Spleen (tissue), 11 donors: ENCODE results near the gene TET2. TPM values are rescaled to one million over a fixed set of nuclear protein-coding genes. Genes with fewer than 3 reads are reported as not detected.

Source experiments
- DNase-seq: peaks from one replicate; pipeline ENCODE4 v3.0.0-alpha.2; 2020
- H3K27ac ChIP-seq, 8 donors: fragments of 200-600 bp; sonication (generic) in 7 of 8; 1 replicate in 4 of 8; 2 replicates in 4 of 8; pipeline versions ENCODE4 v1.5.0 to v1.8.0; 2016 to 2021; ENCODE audit warnings: inconsistent platforms in 4 of 8, mild to moderate bottlenecking in 4 of 8, moderate library complexity in 1 of 8
- H3K27me3 ChIP-seq, 7 donors: fragments of 200-600 bp; sonication (generic) in 6 of 7; replicated peaks in 1 of 7; 1 replicate in 4 of 7; 2 replicates in 3 of 7; pipeline versions ENCODE4 v1.5.0 to v1.8.0; 2016 to 2021; ENCODE audit warnings: inconsistent platforms in 3 of 7, mild to moderate bottlenecking in 1 of 7
- H3K36me3 ChIP-seq, 6 donors: fragments of 200-600 bp; sonication (generic) in 5 of 6; 1 replicate in 4 of 6; 2 replicates in 2 of 6; pipeline versions ENCODE4 v1.5.0 to v1.8.0; 2016 to 2021; ENCODE audit warnings: inconsistent platforms in 2 of 6
- H3K4me1 ChIP-seq, 6 donors: fragments of 200-600 bp; sonication (generic) in 5 of 6; 1 replicate in 3 of 6; 2 replicates in 3 of 6; pipeline versions ENCODE4 v1.5.0 to v1.8.0; 2016 to 2021; ENCODE audit warnings: inconsistent platforms in 3 of 6
- H3K4me3 ChIP-seq, 8 donors: fragments of 200-600 bp; sonication (generic) in 7 of 8; 1 replicate in 4 of 8; 2 replicates in 4 of 8; pipeline versions ENCODE4 v1.5.0 to v1.8.0; 2016 to 2021; ENCODE audit warnings: inconsistent platforms in 4 of 8, mild to moderate bottlenecking in 4 of 8, moderate library complexity in 2 of 8
- H3K9me3 ChIP-seq, 8 donors: fragments of 200-600 bp; sonication (generic) in 7 of 8; 1 replicate in 4 of 8; 2 replicates in 4 of 8; pipeline versions ENCODE4 v1.5.0 to v1.8.0; 2016 to 2021; ENCODE audit warnings: inconsistent platforms in 4 of 8
- CTCF ChIP-seq, 11 experiments: fragments of 200-600 bp in 7 of 11; fragments of 450-650 bp in 4 of 11; sonication (generic) in 4 of 11; IDR thresholded peaks in 8 of 11; conservative IDR thresholded peaks in 3 of 11; 1 replicate in 7 of 11; 2 replicates in 4 of 11; pipeline versions ENCODE4 v1.4.0 to v1.8.0; 2016 to 2021; ENCODE audit warnings: antibody characterized with exemption in 11 of 11, inconsistent platforms in 4 of 11, mild to moderate bottlenecking in 1 of 11
- POLR2A ChIP-seq, 3 donors: fragments of 450-650 bp; IDR thresholded peaks; one replicate each; pipeline ENCODE4 v1.5.1; 2017; ENCODE audit warnings: antibody characterized with exemption in 3 of 3, mild to moderate bottlenecking in 1 of 3
- POLR2AphosphoS5 ChIP-seq, 3 donors: sonication (generic); formaldehyde crosslinking; IDR thresholded peaks; one replicate each; pipeline ENCODE4 v1.5.1; 2017; ENCODE audit warnings: antibody characterized with exemption in 3 of 3
- WGBS, 5 donors: extraction: QIAGEN DNeasy Blood & Tissue Kit in 3 of 5; methylation state at CpG; one replicate each; pipeline versions ENCODE4 v1.1.5 to v1.1.7; 2013 to 2018; 5-methylcytosine and 5-hydroxymethylcytosine counted together
- intact Hi-C: fragments of 100-400 bp; cut with DNase I; formaldehyde crosslinking; loops from one replicate; pipeline ENCODE4 v1.15.0; 2023; ENCODE audit warnings: low total_unique reads
- polyA plus RNA-seq, 3 donors: library from polyadenylated mRNA; stranded (reverse); fragments of 200-250 nt; gene quantifications; one replicate each; pipeline ENCODE4 v1.2.1, GENCODE V29; 2013
- total RNA-seq, 7 donors: library from RNA; depleted of rRNA in 3 of 7; stranded (reverse); fragments of >200 nt in 3 of 7; fragmentation: NEBNext Ultra II Directional in 4 of 7; extraction: Animal tissue kit (Norgen Biotek cat#: 25700) in 4 of 7; gene quantifications; one replicate each; pipeline versions ENCODE4 v1.1.0 to v1.2.1, GENCODE V29; 2016 to 2021
- donor health status: healthy with polysubstance abuse.
- donor health status: DM: no; HTN: no; CAD: no; lungs with moderate emphysema.
- donor health status: DM: no; HTN: no; CAD: no.
- donor health status: Bipolar disorder and iron deficiency.
- donor health status: healthy.
- donor health status: DM: no; HTN: no; CAD: no.
- donor health status: DM: yes; HTN: yes; CAD: no.

Gene TET2
- total and polyA plus RNA-seq, 10 donors = 2.5 to 70.4 (median 45.0) TPM

- Histone ChIP-seq H3K27me3 (no peaks in the 10 kb centered on the region), H3K27ac (peak overlapping the region in 3 of 8 donors; percentile 31 to 45 (median 36)), H3K36me3 (peaks cover 0 to 75% (median 33%) of the 10 kb centered on the region in 6 donors), H3K4me1 (peaks cover 4 to 35% (median 10%) of the 10 kb centered on the region in 6 donors), H3K9me3 (no peaks in the 10 kb centered on the region), H3K4me3 (no peak overlapping the region)
- intact Hi-C loops = no loop called here
- TF ChIP-seq CTCF (IDR thresholded peaks at IDR 0.05 in 8 of 11, conservative IDR thresholded peaks at IDR 0.05 in 3 of 11) (no peak), POLR2AphosphoS5 (IDR thresholded peaks at IDR 0.05) (peak in 1 of 3 donors; percentile 8), POLR2A (IDR thresholded peaks at IDR 0.05) (no peak)
- no peak for DNase-seq
- 72 to 85% (median 77%) methylated on average over 4 of the region's 4 CpGs for WGBS, 5 donors
Observed at GRCh38 chr4:105236202-105236915, 89.7 kb downstream of the TET2 start.

- intact Hi-C loops = no loop called here
- no peak for DNase-seq
- peaks cover 4 to 35% (median 10%) of the 10 kb centered on the region in 6 donors for H3K4me1 ChIP-seq
- peaks cover 0 to 80% (median 34%) of the 10 kb centered on the region in 6 donors for H3K36me3 ChIP-seq
- no peaks in the 10 kb centered on the region for H3K9me3 ChIP-seq
- H3K27ac ChIP-seq = peak overlapping the region in 3 of 8 donors; percentile 31 to 45 (median 36)
- no peak overlapping the region for H3K4me3 ChIP-seq
- TF ChIP-seq CTCF (IDR thresholded peaks at IDR 0.05 in 8 of 11, conservative IDR thresholded peaks at IDR 0.05 in 3 of 11) (no peak), POLR2A (IDR thresholded peaks at IDR 0.05) (no peak), POLR2AphosphoS5 (IDR thresholded peaks at IDR 0.05) (no peak)
- H3K27me3 ChIP-seq = no peaks in the 10 kb centered on the region
- 82 to 93% (median 84%) methylated on average over 2 of the region's 2 CpGs for WGBS, 5 donors
Observed at GRCh38 chr4:105236916-105237311, 90.2 kb downstream of the TET2 start.

DNA sequence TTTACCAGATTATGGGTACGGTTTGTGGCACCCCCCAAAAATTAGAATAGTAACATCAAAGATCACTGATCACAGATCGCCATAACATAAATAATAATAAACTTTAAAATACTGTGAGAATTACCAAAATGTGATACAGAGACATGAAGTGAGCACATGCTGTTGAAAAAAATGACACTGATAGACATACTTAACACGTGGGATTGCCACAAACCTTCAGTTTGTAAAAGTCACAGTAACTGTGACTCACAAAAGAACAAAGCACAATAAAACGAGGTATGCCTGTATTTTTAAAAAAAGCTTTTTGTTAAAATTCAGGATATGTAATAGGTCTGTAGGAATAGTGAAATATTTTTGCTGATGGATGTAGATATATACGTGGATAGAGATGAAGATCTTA, 93.4 kb downstream of the TET2 start:
- intact Hi-C loops = no loop called here
- Histone ChIP-seq H3K4me3 (no peak overlapping the region), H3K9me3 (no peaks in the 10 kb centered on the region), H3K36me3 (peaks cover 0 to 97% (median 31%) of the 10 kb centered on the region in 6 donors), H3K27ac (no peak overlapping the region), H3K27me3 (no peaks in the 10 kb centered on the region), H3K4me1 (peaks cover 4 to 28% (median 10%) of the 10 kb centered on the region in 6 donors)
- WGBS, 5 donors = 87 to 93% (median 92%) methylated on average over 5 of the region's 5 CpGs
- no peak for TF ChIP-seq CTCF (IDR thresholded peaks at IDR 0.05 in 8 of 11, conservative IDR thresholded peaks at IDR 0.05 in 3 of 11)
- no peak for TF ChIP-seq POLR2AphosphoS5 (IDR thresholded peaks at IDR 0.05)
- TF ChIP-seq POLR2A (IDR thresholded peaks at IDR 0.05) = no peak
- no peak for DNase-seq

GRCh38 chr4:105241451-105241850, 94.8 kb downstream of the TET2 start:
- intact Hi-C loops = no loop called here
- TF ChIP-seq POLR2AphosphoS5 (IDR thresholded peaks at IDR 0.05) (no peak), CTCF (IDR thresholded peaks at IDR 0.05 in 8 of 11, conservative IDR thresholded peaks at IDR 0.05 in 3 of 11) (no peak), POLR2A (IDR thresholded peaks at IDR 0.05) (no peak)
- H3K9me3 ChIP-seq = no peaks in the 10 kb centered on the region
- H3K4me1 ChIP-seq = peaks cover 0 to 14% (median 3%) of the 10 kb centered on the region in 6 donors
- DNase-seq = no peak
- H3K4me3 ChIP-seq = no peak overlapping the region
- 87 to 92% (median 92%) methylated on average over 4 of the region's 4 CpGs for WGBS, 5 donors
- H3K27me3 ChIP-seq = no peaks in the 10 kb centered on the region
- no peak overlapping the region for H3K27ac ChIP-seq
- H3K36me3 ChIP-seq = peaks cover 0 to 97% (median 21%) of the 10 kb centered on the region in 6 donors
